Anterior cingulate cortex (tissue), 58 donors: Measurements from ENCODE around the gene ZDHHC7.
"Not testable (repeated sequence)": the region's sequence is repeated elsewhere in the genome, so short reads cannot be mapped to it uniquely, and the experiment has no call there.

Source experiments
- DNase-seq, 58 donors: peaks; one replicate each; lab custom pipeline; 2025; lab: John Stamatoyannopoulos, UW

ZDHHC7 gene

DNA sequence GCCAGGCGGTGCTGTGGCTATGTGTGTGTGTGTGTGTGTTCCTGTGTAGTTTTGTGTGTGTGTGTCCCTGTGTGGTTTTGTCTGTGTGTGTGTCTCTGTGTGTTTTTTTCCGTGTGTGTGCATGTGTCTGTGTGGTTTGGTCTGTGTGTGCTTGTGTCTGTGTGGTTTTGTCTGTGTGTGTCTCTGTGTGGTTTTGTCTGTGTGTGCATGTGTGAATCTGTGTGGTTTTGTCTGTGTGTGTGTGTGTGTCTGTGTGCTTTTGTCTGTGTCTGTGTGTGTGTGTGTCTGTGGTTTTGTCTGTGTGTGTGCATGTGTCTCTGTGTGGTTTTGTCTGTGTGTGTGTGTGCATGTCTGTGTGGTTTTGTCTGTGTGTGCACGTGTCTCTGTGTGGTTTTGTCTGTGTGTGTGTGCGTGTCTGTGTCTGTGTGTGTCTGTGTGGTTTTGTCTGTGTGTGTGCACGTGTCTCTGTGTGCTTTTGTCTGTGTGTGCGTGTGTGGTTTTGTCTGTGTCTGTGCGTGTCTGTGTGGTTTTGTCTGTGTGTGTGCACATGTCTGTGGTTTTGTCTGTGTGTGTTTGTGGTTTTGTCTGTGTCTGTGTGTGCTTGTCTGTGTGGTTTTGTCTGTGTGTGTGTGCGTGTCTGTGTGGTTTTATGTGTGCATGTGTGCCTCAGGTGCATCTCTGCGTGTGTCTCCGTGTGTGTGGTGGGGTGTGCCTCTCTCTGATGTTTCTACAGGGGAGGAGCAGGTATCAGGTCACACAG is 62.3 kb downstream of the ZDHHC7 start:
- DNase-seq: no peak

GRCh38 chr16:84947996-84948850 is 63.1 kb downstream of the ZDHHC7 start:
- no peak for DNase-seq

DNA sequence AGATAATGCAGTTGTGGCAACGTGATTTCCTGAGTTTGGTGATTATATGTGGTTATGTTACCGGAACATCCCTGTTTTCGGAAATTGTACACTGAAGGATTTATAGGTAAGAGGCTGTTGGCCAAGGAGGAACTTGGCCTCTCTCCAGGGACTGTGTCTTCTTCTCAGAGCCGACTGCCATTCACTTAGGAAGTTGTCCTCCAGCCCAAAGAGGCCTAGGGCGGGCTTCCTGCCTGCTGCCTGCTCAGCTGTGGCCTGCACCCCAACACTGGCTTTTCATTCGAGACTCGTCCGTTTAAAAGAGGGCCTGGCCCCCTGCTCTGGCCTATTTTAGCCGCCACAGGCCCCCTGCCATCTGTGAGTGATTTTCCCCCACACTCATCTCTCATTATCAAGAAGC is 64.3 kb downstream of the ZDHHC7 start:
- DNase-seq: peak in 2 of 58 donors; percentile 4 to 14

GRCh38 chr16:84943620-84944019 is 67.7 kb downstream of the ZDHHC7 start:
- no peak for DNase-seq

- DNase-seq: no peak
These were observed 68.5 kb downstream of the ZDHHC7 start for GRCh38 chr16:84942786-84943185.

- DNase-seq: no peak
These were observed 69.4 kb downstream of the ZDHHC7 start for GRCh38 chr16:84941921-84942320.

- DNase-seq: no peak
These were observed 70.4 kb downstream of the ZDHHC7 start for GRCh38 chr16:84940670-84941551.

- DNase-seq: not testable (repeated sequence)
These were observed 72.7 kb downstream of the ZDHHC7 start for GRCh38 chr16:84938616-84939015.

DNA sequence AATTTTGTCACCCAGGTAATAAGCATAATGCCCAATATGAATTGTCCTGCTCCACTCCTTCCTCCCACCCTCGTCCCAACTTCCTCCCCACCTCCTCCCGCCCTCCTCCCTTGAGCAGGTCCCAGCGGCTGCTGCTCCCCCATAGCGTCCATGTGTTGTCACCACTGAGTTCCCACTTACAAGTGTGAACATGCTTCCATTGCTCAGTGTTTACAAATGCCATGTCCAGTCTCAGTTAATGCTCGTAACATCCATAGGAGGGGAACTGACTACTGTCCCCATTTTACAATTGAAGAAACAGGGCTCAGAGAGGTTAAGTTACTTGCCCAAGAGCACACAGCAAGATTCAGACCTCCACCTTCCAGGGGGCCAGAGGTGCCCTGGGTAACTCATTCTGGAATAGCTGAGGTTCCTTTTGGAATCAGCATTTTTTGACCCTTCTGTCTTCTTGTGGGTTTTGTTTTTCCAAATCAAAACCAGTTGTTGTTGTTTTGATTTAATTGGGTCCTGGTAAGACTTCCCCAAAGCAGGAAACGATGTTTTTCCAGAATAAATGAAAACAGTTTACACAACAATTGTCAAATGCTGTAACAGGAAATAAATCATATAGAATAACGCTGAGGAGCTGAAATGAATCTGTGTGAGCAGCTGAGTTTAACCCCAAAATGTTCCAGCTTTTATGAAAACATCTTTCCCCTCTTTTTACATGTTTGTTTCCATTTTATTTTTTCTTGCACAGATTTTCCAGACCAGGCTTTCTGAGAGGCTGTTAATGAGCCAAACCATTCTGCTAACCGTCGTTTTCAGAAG is 73.9 kb downstream of the ZDHHC7 start:
- DNase-seq: no peak

- DNase-seq: peak in 46 of 58 donors; percentile 11 to 78 (median 46)
These were observed 77.3 kb downstream of the ZDHHC7 start for GRCh38 chr16:84933774-84934631.

GRCh38 chr16:84932681-84933080 is 78.7 kb downstream of the ZDHHC7 start:
- DNase-seq: no peak

- no peak for DNase-seq
These were observed 79.8 kb downstream of the ZDHHC7 start for GRCh38 chr16:84931506-84931905.

- no peak for DNase-seq
These were observed 80.2 kb downstream of the ZDHHC7 start for GRCh38 chr16:84931107-84931494.

GRCh38 chr16:84930298-84931106 is 80.8 kb downstream of the ZDHHC7 start:
- DNase-seq: peak in 1 of 58 donors; percentile 67

DNA sequence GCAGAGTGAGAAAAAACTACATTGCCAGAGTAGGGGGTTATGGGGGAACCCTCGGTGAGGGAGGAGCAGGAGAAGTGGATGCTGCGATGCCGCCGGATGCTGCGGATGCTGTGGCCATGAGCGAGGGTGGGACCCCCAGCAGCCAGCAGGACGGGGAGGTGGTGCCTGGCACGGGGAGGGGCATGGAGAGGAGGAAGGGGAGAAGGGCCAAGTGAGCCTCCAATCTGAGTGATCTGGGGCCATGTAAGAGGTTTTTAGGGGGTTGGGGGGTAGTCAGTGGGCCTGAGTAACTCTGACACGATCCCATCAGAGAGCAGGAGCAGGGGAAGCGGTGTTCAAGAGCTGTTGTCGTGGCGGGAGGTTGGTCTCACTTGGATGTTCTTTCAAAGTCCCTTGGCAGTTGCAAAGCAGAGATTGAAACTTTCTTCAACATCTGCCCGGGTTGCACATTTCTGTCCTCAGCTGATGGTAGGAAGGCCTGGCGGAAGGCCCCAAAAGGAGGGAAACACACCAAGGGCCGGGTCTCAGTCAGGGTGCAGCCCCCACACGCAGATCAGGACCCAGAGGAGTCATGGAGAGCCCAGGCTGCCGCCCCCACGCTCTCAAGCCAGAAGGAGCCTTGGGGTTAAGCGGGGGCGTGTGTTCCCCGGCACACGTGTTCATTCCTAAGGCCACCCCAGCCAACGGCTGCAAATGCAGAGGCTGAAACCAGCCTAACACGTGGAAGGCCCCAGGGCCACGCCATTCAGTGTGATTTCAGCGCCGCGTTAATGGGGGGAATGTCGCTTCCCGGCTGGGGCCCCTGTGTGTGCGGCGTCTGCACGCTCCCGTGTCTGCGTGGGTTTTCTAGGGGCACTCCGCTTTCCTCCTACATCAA is 81.7 kb downstream of the ZDHHC7 start:
- no peak for DNase-seq

- no peak for DNase-seq
These were observed 82.5 kb downstream of the ZDHHC7 start for GRCh38 chr16:84928679-84929420.
